K562 (cell line): ENCODE data around the gene COX5A. TPM values are rescaled to one million over a fixed set of nuclear protein-coding genes. Genes with fewer than 3 reads are reported as not detected.

Experiments
- ASH1L ChIP-seq: fragments of 450-650 bp; IDR thresholded peaks from 2 replicates; pipeline ENCODE4 v1.6.1; 2018; ENCODE audit warnings: borderline replicate concordance, mild to moderate bottlenecking, low read depth; ENCODE audit not compliant: partially characterized antibody
- HMGN3 ChIP-seq: IDR thresholded peaks from 2 replicates; pipeline ENCODE4 v1.6.1; 2011; ENCODE audit warnings: borderline replicate concordance, low read depth, mild to moderate bottlenecking, mixed read lengths, low read length; ENCODE audit not compliant: insufficient read length; ENCODE audit errors: extremely low read depth
- HNRNPK ChIP-seq: fragments of 200-400 bp; formaldehyde crosslinking; IDR thresholded peaks from one replicate; pipeline ENCODE4 v1.6.1; 2018; ENCODE audit warnings: mild to moderate bottlenecking, low read depth, low read length; ENCODE audit not compliant: poor library complexity, severe bottlenecking
- MYBL2 ChIP-seq, 2 experiments: fragments of 450-650 bp in 1 of 2; sonication (generic) in 1 of 2; formaldehyde crosslinking in 1 of 2; IDR thresholded peaks; 2 replicates each; pipeline versions ENCODE4 v1.6.1 to v1.8.1; 2017 to 2022; ENCODE audit warnings: borderline replicate concordance in 1 of 2, inconsistent platforms in 1 of 2, low read depth in 1 of 2, mild to moderate bottlenecking in 1 of 2, missing genetic modification reagents in 1 of 2, moderate library complexity in 1 of 2
- NFYB ChIP-seq: IDR thresholded peaks from 2 replicates; pipeline ENCODE4 v1.6.1; 2011; ENCODE audit warnings: mild to moderate bottlenecking, moderate library complexity; ENCODE audit not compliant: insufficient read length; ENCODE audit errors: extremely low read depth
- NR3C1 ChIP-seq: sonication (generic); formaldehyde crosslinking; IDR thresholded peaks from 2 replicates; pipeline ENCODE4 v1.8.1; 2022; ENCODE audit warnings: missing genetic modification reagents
- PHF8 ChIP-seq: fragments of 200-600 bp; sonication (generic); IDR thresholded peaks from 2 replicates; pipeline ENCODE4 v1.6.1; 2012; ENCODE audit warnings: mixed run types, mild to moderate bottlenecking, inconsistent platforms, low read length, moderate library complexity, borderline replicate concordance
- POLR2A ChIP-seq: fragments of 450-650 bp; conservative IDR thresholded peaks from 2 replicates; pipeline ENCODE4 v1.6.1; 2016
- POLR2AphosphoS5 ChIP-seq: IDR thresholded peaks from 2 replicates; pipeline ENCODE4 v1.6.1; 2011; ENCODE audit warnings: mild to moderate bottlenecking, low read depth, low read length, moderate library complexity; ENCODE audit not compliant: control insufficient read depth, insufficient read depth
- RNF2 ChIP-seq: sonication (generic); IDR thresholded peaks from 2 replicates; pipeline ENCODE4 v1.6.1; 2016
- ZFX ChIP-seq: sonication (generic); formaldehyde crosslinking; IDR thresholded peaks from 2 replicates; pipeline ENCODE4 v1.8.0; 2022; ENCODE audit warnings: mild to moderate bottlenecking, missing genetic modification reagents, moderate library complexity
- ZNF12 ChIP-seq: sonication (generic); formaldehyde crosslinking; IDR thresholded peaks from 2 replicates; pipeline ENCODE4 v1.4.0; 2020; ENCODE audit warnings: mild to moderate bottlenecking, missing genetic modification reagents
- ZNF24 ChIP-seq: fragments of 450-650 bp; IDR thresholded peaks from 2 replicates; pipeline ENCODE4 v1.6.1; 2016
- ZNF79 ChIP-seq: fragments of 250-450 bp; sonication (Bioruptor Pico); IDR thresholded peaks from 2 replicates; pipeline ENCODE4 v1.4.0; 2020; ENCODE audit warnings: low read depth, mild to moderate bottlenecking, moderate library complexity
- polyA plus RNA-seq, 8 experiments: library from polyadenylated mRNA; depleted of rRNA in 4 of 8; stranded (reverse) in 5 of 8; unstranded in 3 of 8; fragments of >200 nt; fragmentation: Nextera tagmentation in 2 of 8; fragmentation: Illumina TruSeq in 1 of 8; extraction: Ambion mirVana in 2 of 8; extraction: Trizol in 1 of 8; gene quantifications; 2 replicates each; pipeline versions ENCODE4 v1.2.1 to v1.2.3, GENCODE V29; 2011 to 2014; ENCODE audit warnings: inconsistent platforms in 1 of 8, missing spikeins in 1 of 8
- total RNA-seq, 7 experiments: library from RNA; depleted of rRNA in 6 of 7; stranded (reverse); fragments of >200 nt in 6 of 7; fragmentation: Illumina TruSeq in 2 of 7; extraction: Trizol in 2 of 7; gene quantifications; 2 replicates each; pipeline versions ENCODE4 v1.2.1 to v1.2.3, GENCODE V29; 2011 to 2021; ENCODE audit warnings: low replicate concordance in 1 of 7
- TF ChIP-seq, protein P1 (sequence below), 2 experiments: fragments of 450-650 bp; IDR thresholded peaks; 2 replicates each; pipeline ENCODE4 v1.6.1; 2018; ENCODE audit warnings: mild to moderate bottlenecking in 2 of 2, low read depth in 1 of 2; ENCODE audit not compliant: partially characterized antibody in 2 of 2
- TF ChIP-seq, protein P2 (sequence below): sonication (generic); formaldehyde crosslinking; IDR thresholded peaks from 2 replicates; pipeline ENCODE4 v1.4.0; 2020; ENCODE audit warnings: mild to moderate bottlenecking, missing genetic modification reagents
- TF ChIP-seq, protein P3 (sequence below), 2 experiments: fragments of 450-650 bp; conservative IDR thresholded peaks; 2 replicates each; pipeline ENCODE4 v1.6.1; 2017; ENCODE audit warnings: mild to moderate bottlenecking in 2 of 2, moderate library complexity in 2 of 2
- TF ChIP-seq, protein P4 (sequence below): sonication (generic); formaldehyde crosslinking; IDR thresholded peaks from 2 replicates; pipeline ENCODE4 v1.8.0; 2022; ENCODE audit warnings: missing genetic modification reagents, mild to moderate bottlenecking, moderate library complexity, borderline replicate concordance

COX5A gene
- total and polyA plus RNA-seq, 9 of the 15 experiments (the other 6 are each of a cell fraction or from before 2014, with no cell fraction given): 86.8 to 553 (median 371) TPM

- TF ChIP-seq ZNF79 (CRISPR knock-in tag) (no peak), MYBL2 (IDR thresholded peaks at IDR 0.05; ENCODE audit: low read depth) (no peak), MYBL2 (CRISPR knock-in tag; IDR thresholded peaks at IDR 0.05; ENCODE audit: borderline replicate concordance) (no peak), ZFX (CRISPR knock-in tag) (peak; percentile 98), PHF8 (peak; percentile 98), POLR2AphosphoS5 (peak; percentile 71; the same call in 1 of the 2 replicates), ZNF12 (no peak), RNF2 (no peak), NFYB (peak; percentile 68), NR3C1 (CRISPR knock-in tag) (no peak), ASH1L (peak; percentile 81), ZNF24 (no peak), HMGN3 (peak; percentile 66), HNRNPK (peak; percentile 36), POLR2A (peak; percentile 96)
- TF ChIP-seq, protein P1, sequence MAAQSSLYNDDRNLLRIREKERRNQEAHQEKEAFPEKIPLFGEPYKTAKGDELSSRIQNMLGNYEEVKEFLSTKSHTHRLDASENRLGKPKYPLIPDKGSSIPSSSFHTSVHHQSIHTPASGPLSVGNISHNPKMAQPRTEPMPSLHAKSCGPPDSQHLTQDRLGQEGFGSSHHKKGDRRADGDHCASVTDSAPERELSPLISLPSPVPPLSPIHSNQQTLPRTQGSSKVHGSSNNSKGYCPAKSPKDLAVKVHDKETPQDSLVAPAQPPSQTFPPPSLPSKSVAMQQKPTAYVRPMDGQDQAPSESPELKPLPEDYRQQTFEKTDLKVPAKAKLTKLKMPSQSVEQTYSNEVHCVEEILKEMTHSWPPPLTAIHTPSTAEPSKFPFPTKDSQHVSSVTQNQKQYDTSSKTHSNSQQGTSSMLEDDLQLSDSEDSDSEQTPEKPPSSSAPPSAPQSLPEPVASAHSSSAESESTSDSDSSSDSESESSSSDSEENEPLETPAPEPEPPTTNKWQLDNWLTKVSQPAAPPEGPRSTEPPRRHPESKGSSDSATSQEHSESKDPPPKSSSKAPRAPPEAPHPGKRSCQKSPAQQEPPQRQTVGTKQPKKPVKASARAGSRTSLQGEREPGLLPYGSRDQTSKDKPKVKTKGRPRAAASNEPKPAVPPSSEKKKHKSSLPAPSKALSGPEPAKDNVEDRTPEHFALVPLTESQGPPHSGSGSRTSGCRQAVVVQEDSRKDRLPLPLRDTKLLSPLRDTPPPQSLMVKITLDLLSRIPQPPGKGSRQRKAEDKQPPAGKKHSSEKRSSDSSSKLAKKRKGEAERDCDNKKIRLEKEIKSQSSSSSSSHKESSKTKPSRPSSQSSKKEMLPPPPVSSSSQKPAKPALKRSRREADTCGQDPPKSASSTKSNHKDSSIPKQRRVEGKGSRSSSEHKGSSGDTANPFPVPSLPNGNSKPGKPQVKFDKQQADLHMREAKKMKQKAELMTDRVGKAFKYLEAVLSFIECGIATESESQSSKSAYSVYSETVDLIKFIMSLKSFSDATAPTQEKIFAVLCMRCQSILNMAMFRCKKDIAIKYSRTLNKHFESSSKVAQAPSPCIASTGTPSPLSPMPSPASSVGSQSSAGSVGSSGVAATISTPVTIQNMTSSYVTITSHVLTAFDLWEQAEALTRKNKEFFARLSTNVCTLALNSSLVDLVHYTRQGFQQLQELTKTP (IDR thresholded peaks at IDR 0.05; ENCODE audit: low read depth in 1 of 2, partially characterized antibody in 2 of 2): peak in 1 of 2 experiments; percentile 40
- TF ChIP-seq, protein P2, sequence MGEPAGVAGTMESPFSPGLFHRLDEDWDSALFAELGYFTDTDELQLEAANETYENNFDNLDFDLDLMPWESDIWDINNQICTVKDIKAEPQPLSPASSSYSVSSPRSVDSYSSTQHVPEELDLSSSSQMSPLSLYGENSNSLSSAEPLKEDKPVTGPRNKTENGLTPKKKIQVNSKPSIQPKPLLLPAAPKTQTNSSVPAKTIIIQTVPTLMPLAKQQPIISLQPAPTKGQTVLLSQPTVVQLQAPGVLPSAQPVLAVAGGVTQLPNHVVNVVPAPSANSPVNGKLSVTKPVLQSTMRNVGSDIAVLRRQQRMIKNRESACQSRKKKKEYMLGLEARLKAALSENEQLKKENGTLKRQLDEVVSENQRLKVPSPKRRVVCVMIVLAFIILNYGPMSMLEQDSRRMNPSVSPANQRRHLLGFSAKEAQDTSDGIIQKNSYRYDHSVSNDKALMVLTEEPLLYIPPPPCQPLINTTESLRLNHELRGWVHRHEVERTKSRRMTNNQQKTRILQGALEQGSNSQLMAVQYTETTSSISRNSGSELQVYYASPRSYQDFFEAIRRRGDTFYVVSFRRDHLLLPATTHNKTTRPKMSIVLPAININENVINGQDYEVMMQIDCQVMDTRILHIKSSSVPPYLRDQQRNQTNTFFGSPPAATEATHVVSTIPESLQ (CRISPR knock-in tag): no peak
- TF ChIP-seq, protein P3, sequence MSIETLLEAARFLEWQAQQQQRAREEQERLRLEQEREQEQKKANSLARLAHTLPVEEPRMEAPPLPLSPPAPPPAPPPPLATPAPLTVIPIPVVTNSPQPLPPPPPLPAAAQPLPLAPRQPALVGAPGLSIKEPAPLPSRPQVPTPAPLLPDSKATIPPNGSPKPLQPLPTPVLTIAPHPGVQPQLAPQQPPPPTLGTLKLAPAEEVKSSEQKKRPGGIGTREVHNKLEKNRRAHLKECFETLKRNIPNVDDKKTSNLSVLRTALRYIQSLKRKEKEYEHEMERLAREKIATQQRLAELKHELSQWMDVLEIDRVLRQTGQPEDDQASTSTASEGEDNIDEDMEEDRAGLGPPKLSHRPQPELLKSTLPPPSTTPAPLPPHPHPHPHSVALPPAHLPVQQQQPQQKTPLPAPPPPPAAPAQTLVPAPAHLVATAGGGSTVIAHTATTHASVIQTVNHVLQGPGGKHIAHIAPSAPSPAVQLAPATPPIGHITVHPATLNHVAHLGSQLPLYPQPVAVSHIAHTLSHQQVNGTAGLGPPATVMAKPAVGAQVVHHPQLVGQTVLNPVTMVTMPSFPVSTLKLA (conservative IDR thresholded peaks at IDR 0.05): peak; percentile 77 to 89
- TF ChIP-seq, protein P4, sequence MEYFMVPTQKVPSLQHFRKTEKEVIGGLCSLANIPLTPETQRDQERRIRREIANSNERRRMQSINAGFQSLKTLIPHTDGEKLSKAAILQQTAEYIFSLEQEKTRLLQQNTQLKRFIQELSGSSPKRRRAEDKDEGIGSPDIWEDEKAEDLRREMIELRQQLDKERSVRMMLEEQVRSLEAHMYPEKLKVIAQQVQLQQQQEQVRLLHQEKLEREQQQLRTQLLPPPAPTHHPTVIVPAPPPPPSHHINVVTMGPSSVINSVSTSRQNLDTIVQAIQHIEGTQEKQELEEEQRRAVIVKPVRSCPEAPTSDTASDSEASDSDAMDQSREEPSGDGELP (CRISPR knock-in tag): peak; percentile 91
Observed at GRCh38 chr15:74873036-74873755, 64.7 kb downstream of the COX5A start, which contains the start of gene SCAMP2 (continued).
